Liver (tissue), 9 donors: ENCODE results near the gene KIRREL3. TPM values are rescaled to one million over a fixed set of nuclear protein-coding genes. Genes with fewer than 3 reads are reported as not detected.

ENCODE experiments used
- DNase-seq: peaks from one replicate; pipeline ENCODE4 v3.0.0-alpha.2; 2017; ENCODE audit warnings: low spot score
- H3K27ac ChIP-seq, 2 donors: one replicate each; pipeline ENCODE4 v1.7.0; 2013; ENCODE audit warnings: inconsistent platforms in 2 of 2, low read length in 2 of 2, control low read depth in 1 of 2, low read depth in 1 of 2, mild to moderate bottlenecking in 1 of 2
- H3K27me3 ChIP-seq, 4 donors: one replicate each; pipeline versions ENCODE4 v1.6.1 to v1.7.0; 2013; ENCODE audit warnings: low read length in 3 of 4, inconsistent platforms in 1 of 4, mild to moderate bottlenecking in 1 of 4, moderate library complexity in 1 of 4; ENCODE audit not compliant: control insufficient read depth in 4 of 4, insufficient read depth in 4 of 4
- H3K36me3 ChIP-seq, 4 donors: one replicate each; pipeline versions ENCODE4 v1.6.1 to v1.7.0; 2013; ENCODE audit warnings: low read length in 3 of 4, mild to moderate bottlenecking in 3 of 4, low read depth in 1 of 4, moderate library complexity in 1 of 4; ENCODE audit not compliant: control insufficient read depth in 4 of 4, insufficient read depth in 3 of 4
- H3K4me1 ChIP-seq, 4 donors: one replicate each; pipeline versions ENCODE4 v1.6.1 to v1.7.0; 2013; ENCODE audit warnings: low read length in 3 of 4, mild to moderate bottlenecking in 3 of 4, moderate library complexity in 1 of 4; ENCODE audit not compliant: control insufficient read depth in 4 of 4, insufficient read depth in 4 of 4
- H3K4me3 ChIP-seq, 3 donors: one replicate each; pipeline versions ENCODE4 v1.6.1 to v1.7.0; 2013; ENCODE audit warnings: low read length in 3 of 3, control low read depth in 1 of 3, low read depth in 1 of 3, mild to moderate bottlenecking in 1 of 3
- H3K9ac ChIP-seq, 2 donors: one replicate each; pipeline ENCODE4 v1.7.0; 2013; ENCODE audit warnings: low read length in 2 of 2, mild to moderate bottlenecking in 2 of 2, moderate library complexity in 2 of 2, control low read depth in 1 of 2, low read depth in 1 of 2
- H3K9me3 ChIP-seq, 4 donors: one replicate each; pipeline versions ENCODE4 v1.6.1 to v1.7.0; 2013; ENCODE audit warnings: low read length in 3 of 4; ENCODE audit not compliant: control insufficient read depth in 4 of 4
- ATF3 ChIP-seq: IDR thresholded peaks from 2 replicates; pipeline ENCODE4 v1.6.1; 2016; ENCODE audit warnings: antibody characterized with exemption
- CTCF ChIP-seq: fragments of 150-350 bp; IDR thresholded peaks from 2 replicates; pipeline ENCODE4 v1.5.1; 2017; ENCODE audit warnings: improper control_type of control experiment, low read depth, low read length; ENCODE audit not compliant: missing input control
- FOXA1 ChIP-seq: IDR thresholded peaks from 2 replicates; pipeline ENCODE4 v1.6.1; 2016; ENCODE audit warnings: antibody characterized with exemption
- FOXA2 ChIP-seq: IDR thresholded peaks from 2 replicates; pipeline ENCODE4 v1.6.1; 2016; ENCODE audit warnings: antibody characterized with exemption
- GABPA ChIP-seq, 2 donors: IDR thresholded peaks in 1 of 2; conservative IDR thresholded peaks in 1 of 2; 2 replicates each; pipeline ENCODE4 v1.6.1; 2016; ENCODE audit warnings: antibody characterized with exemption in 2 of 2, mild to moderate bottlenecking in 1 of 2, moderate library complexity in 1 of 2
- JUND ChIP-seq, 2 donors: IDR thresholded peaks; 2 replicates each; pipeline ENCODE4 v1.6.1; 2016; ENCODE audit warnings: antibody characterized with exemption in 2 of 2
- NR2F2 ChIP-seq: IDR thresholded peaks from 2 replicates; pipeline ENCODE4 v1.6.1; 2016; ENCODE audit warnings: antibody characterized with exemption
- RAD21 ChIP-seq, 2 donors: IDR thresholded peaks; 2 replicates each; pipeline ENCODE4 v1.6.1; 2016; ENCODE audit warnings: antibody characterized with exemption in 2 of 2, mild to moderate bottlenecking in 2 of 2
- REST ChIP-seq: IDR thresholded peaks from 2 replicates; pipeline ENCODE4 v1.6.1; 2016; ENCODE audit warnings: antibody characterized with exemption, mild to moderate bottlenecking
- TAF1 ChIP-seq: conservative IDR thresholded peaks from 2 replicates; pipeline ENCODE4 v1.6.1; 2016; ENCODE audit warnings: antibody characterized with exemption, mild to moderate bottlenecking
- YY1 ChIP-seq: IDR thresholded peaks from 2 replicates; pipeline ENCODE4 v1.6.1; 2016; ENCODE audit warnings: antibody characterized with exemption, mild to moderate bottlenecking
- ZBTB33 ChIP-seq: IDR thresholded peaks from 2 replicates; pipeline ENCODE4 v1.6.1; 2016; ENCODE audit warnings: antibody characterized with exemption
- WGBS: extraction: QIAGEN DNeasy Blood & Tissue Kit; methylation state at CpG from one replicate; pipeline ENCODE4 v1.1.7; 2013; 5-methylcytosine and 5-hydroxymethylcytosine counted together
- polyA plus RNA-seq, 2 donors: library from polyadenylated mRNA; stranded (reverse) in 1 of 2; unstranded in 1 of 2; fragments of 200-250 nt in 1 of 2; fragments of >200 nt in 1 of 2; fragmentation: Nextera tagmentation in 1 of 2; extraction: Ambion mirVana in 1 of 2; gene quantifications; one replicate each; pipeline versions ENCODE4 v1.2.1 to v1.2.3, GENCODE V29; 2013 to 2015
- total RNA-seq, 2 donors: library from RNA; depleted of rRNA; stranded (reverse); fragments of >200 nt; gene quantifications; one replicate each; pipeline ENCODE4 v1.2.3, GENCODE V29; 2014
- donor health status: healthy.
- donor health status: healthy.
- donor health status: healthy.
- donor health status: healthy.
- donor health status: healthy.

The KIRREL3 gene
- total and polyA plus RNA-seq, 4 donors: 0.03 to 0.29 (median 0.08) TPM; not detected in 1

- no peak for TF ChIP-seq REST
Measured at GRCh38 chr11:126645186-126645585, 355.4 kb downstream of the KIRREL3 start (continued).

GRCh38 chr11:126640186-126640585 lies 360.4 kb downstream of the KIRREL3 start:
- TF ChIP-seq FOXA2: no peak
- no peak for TF ChIP-seq REST
- no peak for TF ChIP-seq ATF3
- no peak for TF ChIP-seq FOXA1
- TF ChIP-seq JUND (IDR thresholded peaks at IDR 0.05): no peak
- no peak for TF ChIP-seq CTCF
- Histone ChIP-seq H3K9me3 (no peaks in the 10 kb centered on the region), H3K36me3 (no peaks in the 10 kb centered on the region), H3K4me1 (peaks cover 0 to 2% (median 0%) of the 10 kb centered on the region in 4 donors), H3K27me3 (no peaks in the 10 kb centered on the region), H3K9ac (no peak overlapping the region), H3K4me3 (no peak overlapping the region), H3K27ac (no peak overlapping the region)
- DNase-seq: no peak
- 86% methylated on average over 12 of the region's 12 CpGs for WGBS

- DNase-seq: no peak
- TF ChIP-seq GABPA (IDR thresholded peaks at IDR 0.05 in 1 of 2, conservative IDR thresholded peaks at IDR 0.05 in 1 of 2): no peak
- no peak for TF ChIP-seq TAF1
- no peak for TF ChIP-seq NR2F2
- no peak for TF ChIP-seq RAD21 (IDR thresholded peaks at IDR 0.05)
- TF ChIP-seq JUND (IDR thresholded peaks at IDR 0.05): no peak
- no peak for TF ChIP-seq ZBTB33
- no peak for TF ChIP-seq YY1
- Histone ChIP-seq H3K4me3 (no peak overlapping the region), H3K36me3 (no peaks in the 10 kb centered on the region), H3K27ac (no peak overlapping the region), H3K4me1 (peaks cover 0 to 2% (median 0%) of the 10 kb centered on the region in 4 donors), H3K27me3 (no peaks in the 10 kb centered on the region), H3K9ac (no peak overlapping the region), H3K9me3 (no peaks in the 10 kb centered on the region)
- 95% methylated on average over 3 of the region's 3 CpGs for WGBS
Measured at GRCh38 chr11:126639692-126640091, 360.9 kb downstream of the KIRREL3 start.
